Naive thymus-derived CD8-positive, alpha-beta T cell (primary cell): ENCODE data around the gene SAPCD2. TPM values are rescaled to one million over a fixed set of nuclear protein-coding genes. Genes with fewer than 3 reads are reported as not detected.
A peak's percentile ranks its signal among the peaks of the same experiment; 100 is the strongest.
"Not testable (repeated sequence)": the region's sequence is repeated elsewhere in the genome, so short reads cannot be mapped to it uniquely, and the experiment has no call there.

ENCODE experiments used
- ATAC-seq, 2 donors: fragments of 150-1000 bp; cut with Tn5 transposase in 1 of 2; sonication (Bioruptor Pico), chemical (Tn5 transposase) in 1 of 2; 1 replicate in 1 of 2; 2 replicates in 1 of 2; pipeline ENCODE4 v1.10.0; 2021; ENCODE audit warnings: mild to moderate bottlenecking in 2 of 2, moderate library complexity in 2 of 2
- POLR2A ChIA-PET: fragments of 350-600 bp; sonication (Branson Sonifier 250); formaldehyde crosslinking; loops from one replicate; lab custom pipeline; 2021; ENCODE audit warnings: antibody characterized with exemption; lab: Charles Lee
- DNase-seq, 10 donors: peaks; one replicate each; pipeline versions ENCODE4 v3.0.0 to v3.0.0-alpha.2; 2020 to 2022
- H3K27ac Mint-ChIP-seq, 10 donors: one replicate each; pipeline ENCODE4 v1.8.0; 2020 to 2022; ENCODE audit warnings: mild to moderate bottlenecking in 10 of 10, mixed read lengths in 10 of 10, moderate library complexity in 4 of 10, inconsistent platforms in 1 of 10
- H3K27me3 Mint-ChIP-seq, 5 donors: one replicate each; pipeline ENCODE4 v1.8.0; 2021 to 2022; ENCODE audit warnings: mixed read lengths in 5 of 5
- H3K36me3 Mint-ChIP-seq, 3 donors: one replicate each; pipeline ENCODE4 v1.8.0; 2020 to 2022; ENCODE audit warnings: mixed read lengths in 3 of 3, mild to moderate bottlenecking in 2 of 3, inconsistent platforms in 1 of 3
- H3K4me1 Mint-ChIP-seq, 4 donors: one replicate each; pipeline ENCODE4 v1.8.0; 2021 to 2022; ENCODE audit warnings: mixed read lengths in 4 of 4
- H3K4me3 Mint-ChIP-seq, 10 donors: one replicate each; pipeline ENCODE4 v1.8.0; 2020 to 2022; ENCODE audit warnings: mild to moderate bottlenecking in 10 of 10, mixed read lengths in 10 of 10, moderate library complexity in 6 of 10, inconsistent platforms in 1 of 10
- H3K9me3 Mint-ChIP-seq, 9 donors: one replicate each; pipeline ENCODE4 v1.8.0; 2020 to 2022; ENCODE audit warnings: mixed read lengths in 9 of 9, mild to moderate bottlenecking in 3 of 9, inconsistent platforms in 1 of 9, moderate library complexity in 1 of 9
- polyA plus RNA-seq, 3 donors: library from polyadenylated mRNA; unstranded; fragments of 300-500 nt; fragmentation: Illumina TruSeq; gene quantifications; one replicate each; pipeline ENCODE4 v1.2.3, GENCODE V29; 2021
- total RNA-seq, 8 experiments: library from RNA in 2 of 8; stranded (reverse) in 2 of 8; gene quantifications; one replicate each; pipeline ENCODE4 v1.2.3 and lab custom pipeline; 2021 to 2026

The SAPCD2 gene
- total and polyA plus RNA-seq, 5 experiments from 2014 or later, result 0.23 to 0.44 (median 0.27) TPM; not detected in 1

DNA sequence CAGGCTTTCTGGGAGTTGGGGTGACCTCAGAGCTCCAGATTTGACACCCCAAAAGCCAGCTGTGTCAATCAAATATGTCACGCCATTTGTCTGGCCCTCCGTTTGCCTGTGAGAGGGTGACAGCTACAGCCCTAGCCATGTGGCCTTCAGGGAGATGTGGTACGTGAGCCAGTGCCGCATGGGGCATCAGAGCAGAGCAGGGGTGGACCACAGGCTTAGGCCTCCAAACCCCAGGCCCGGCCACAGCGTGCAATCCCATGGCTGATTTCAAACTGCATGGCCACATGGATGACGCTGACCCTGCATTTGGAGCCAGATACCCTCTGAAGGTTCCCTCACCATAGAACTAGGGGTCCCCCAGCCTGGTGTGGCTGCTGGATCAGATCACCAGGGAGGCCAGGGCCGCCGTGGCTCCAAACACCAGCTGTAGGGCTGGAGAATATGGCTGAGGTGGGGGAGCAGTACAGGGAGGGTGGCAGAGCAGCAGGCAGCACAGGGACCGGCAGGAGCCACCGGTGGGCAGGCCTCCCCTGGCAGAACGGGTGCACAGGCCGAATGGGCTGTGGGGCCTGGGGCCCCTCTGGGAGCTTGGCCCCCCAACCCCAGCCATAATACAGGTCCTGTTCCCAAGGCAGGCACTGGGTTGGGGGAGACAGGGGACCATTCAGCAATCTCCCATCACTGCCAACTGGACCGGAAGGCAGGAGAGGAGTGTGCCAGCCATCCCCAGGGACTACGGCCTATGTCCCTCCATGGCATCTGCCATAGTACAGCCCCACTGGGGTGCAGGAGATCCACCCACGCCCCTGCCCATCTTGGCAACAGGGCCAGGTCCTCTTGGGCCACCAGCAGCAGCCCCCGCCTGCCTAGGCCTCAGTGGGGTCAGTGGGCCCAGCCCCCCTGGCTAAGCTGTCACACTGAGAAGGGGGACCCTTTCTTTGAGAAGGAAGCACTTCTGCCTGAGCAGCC, 1.5 kb downstream of the SAPCD2 start:
- Mint-ChIP-seq H3K9me3 (no peaks in the 10 kb centered on the region), H3K27me3 (peaks cover 0 to 8% (median 4%) of the 10 kb centered on the region in 5 donors), H3K36me3 (no peaks in the 10 kb centered on the region), H3K4me3 (peak overlapping the region in 5 of 10 donors; percentile 23 to 53 (median 36)), H3K4me1 (peaks cover 14 to 22% (median 16%) of the 10 kb centered on the region in 4 donors), H3K27ac (peak overlapping the region in 1 of 10 donors; percentile 15)
- ATAC-seq (no peak), DNase-seq (peak in 1 of 10 donors; percentile 57)
- POLR2A ChIA-PET, result interaction anchor here (0.6 to 6.8 kb wide), 10 partner anchors 13 to 261 kb away, joined by 3 to 73 read pairs (median 4); partner anchors contain the start of genes MAN1B1, RABL6 and TUBB4B

DNA sequence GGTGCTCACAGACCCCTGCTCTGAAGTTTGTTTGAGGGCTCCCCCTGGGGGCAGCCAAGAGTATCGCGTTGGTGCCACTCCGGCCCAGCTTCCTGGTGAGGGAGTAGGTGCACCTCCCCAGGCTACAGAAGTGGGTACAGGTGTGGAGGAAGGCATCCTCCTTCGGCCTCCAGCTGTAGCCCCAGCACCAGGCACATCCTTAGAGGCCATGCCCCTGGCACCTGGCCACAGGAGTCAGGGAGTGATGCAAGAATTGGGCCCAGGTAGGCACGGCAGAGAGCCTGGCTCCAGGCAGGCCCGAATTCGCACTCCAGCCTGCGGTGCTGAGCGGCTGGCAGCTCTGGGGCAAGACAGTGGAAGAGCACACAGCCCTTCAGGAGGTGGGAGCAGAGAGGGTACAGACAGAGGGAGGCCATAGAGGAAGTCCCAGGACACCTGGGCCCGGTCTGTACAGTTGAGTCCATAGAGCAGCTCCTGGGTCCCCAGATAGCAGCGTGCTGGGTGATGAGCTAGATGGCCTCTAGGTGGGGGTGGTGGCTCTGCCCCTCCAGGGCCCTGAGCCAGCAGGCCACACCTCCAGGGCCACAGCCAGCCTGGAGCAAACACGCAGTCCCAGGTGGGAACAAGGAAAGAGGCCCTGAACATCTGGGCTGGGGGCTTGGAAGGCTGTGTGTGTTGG, 2.4 kb downstream of the SAPCD2 start:
- POLR2A ChIA-PET, result interaction anchor here (0.6 to 6.8 kb wide), 9 partner anchors 9 to 187 kb away, joined by 3 to 73 read pairs (median 4); partner anchors contain the start of genes C8G, MAN1B1, NELFB and TUBB4B
- peak overlapping the region; percentile 6 to 80 (median 55) for H3K4me3 Mint-ChIP-seq
- DNase-seq (peak; percentile 78 to 91 (median 87)), ATAC-seq (peak; percentile 60 to 67)
- H3K4me1 Mint-ChIP-seq, result peaks cover 11 to 22% (median 16%) of the 10 kb centered on the region in 4 donors
- peak overlapping the region in 8 of 10 donors; percentile 28 to 88 (median 66) for H3K27ac Mint-ChIP-seq
- no peaks in the 10 kb centered on the region for H3K9me3 Mint-ChIP-seq
- no peaks in the 10 kb centered on the region for H3K36me3 Mint-ChIP-seq
- H3K27me3 Mint-ChIP-seq, result peaks cover 0 to 8% (median 4%) of the 10 kb centered on the region in 5 donors

DNA sequence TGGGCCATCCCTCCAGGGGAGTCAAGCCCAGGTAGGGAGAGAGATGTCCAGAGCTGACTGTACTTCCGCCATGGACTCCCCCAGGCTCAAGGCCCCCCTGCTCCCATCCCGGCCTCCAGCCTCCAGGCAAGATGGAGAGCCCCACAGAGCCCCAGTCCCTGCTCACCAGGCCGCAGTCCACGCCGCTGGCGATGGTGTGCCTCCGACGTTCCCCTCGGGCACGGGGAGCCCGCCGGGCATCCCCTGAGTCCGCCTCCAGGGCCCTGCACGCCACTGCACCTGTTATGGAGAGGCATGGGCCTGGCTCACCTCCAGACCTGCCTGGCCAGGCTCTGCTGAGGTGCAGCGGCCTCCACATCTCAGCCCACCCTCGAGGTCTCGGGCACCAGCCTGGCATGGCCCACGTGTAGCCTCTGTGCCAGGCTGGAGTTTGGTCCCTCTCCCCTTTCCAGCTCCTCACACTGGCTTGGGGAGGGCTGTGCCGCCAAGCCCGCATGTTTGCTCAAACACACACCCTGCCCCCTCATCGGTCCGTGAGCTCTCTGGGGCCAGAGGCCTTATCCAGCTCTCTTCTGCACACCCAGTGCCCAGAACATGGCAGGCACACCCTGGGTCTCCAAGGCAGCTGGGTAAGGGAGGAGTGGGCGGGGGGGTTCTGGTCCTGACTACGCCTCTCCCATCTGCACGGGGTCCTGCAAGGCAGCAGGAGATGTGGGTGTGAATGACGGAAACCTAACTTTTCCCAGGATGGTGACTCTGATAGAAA, 4.1 kb downstream of the SAPCD2 start:
- Mint-ChIP-seq H3K27ac (no peak overlapping the region), H3K36me3 (no peaks in the 10 kb centered on the region), H3K4me3 (no peak overlapping the region), H3K4me1 (peaks cover 8 to 20% (median 14%) of the 10 kb centered on the region in 4 donors), H3K27me3 (peaks cover 0 to 8% (median 4%) of the 10 kb centered on the region in 5 donors), H3K9me3 (no peaks in the 10 kb centered on the region)
- DNase-seq (no peak), ATAC-seq (no peak)
- POLR2A ChIA-PET, result interaction anchor here (1.7 to 6.8 kb wide), 2 partner anchors 11 to 20 kb away, joined by 7 to 73 read pairs; partner anchors contain the start of genes MAN1B1 and UAP1L1

- H3K27me3 Mint-ChIP-seq, result peaks cover 0 to 8% (median 4%) of the 10 kb centered on the region in 5 donors
- POLR2A ChIA-PET, result interaction anchor here (1.7 kb wide), 1 partner anchor 12 kb away, joined by 7 read pairs; the partner anchor contains the start of gene UAP1L1
- H3K4me1 Mint-ChIP-seq, result peaks cover 7 to 12% (median 8%) of the 10 kb centered on the region in 4 donors
- ATAC-seq (no peak), DNase-seq (no peak)
- H3K27ac Mint-ChIP-seq, result no peak overlapping the region
- no peak overlapping the region for H3K4me3 Mint-ChIP-seq
- H3K9me3 Mint-ChIP-seq, result no peaks in the 10 kb centered on the region
- H3K36me3 Mint-ChIP-seq, result no peaks in the 10 kb centered on the region
These were observed 4.9 kb downstream of the SAPCD2 start for GRCh38 chr9:137065336-137065967.

- H3K27ac Mint-ChIP-seq, result no peak overlapping the region
- no peaks in the 10 kb centered on the region for H3K36me3 Mint-ChIP-seq
- peaks cover 0 to 8% (median 4%) of the 10 kb centered on the region in 5 donors for H3K27me3 Mint-ChIP-seq
- no peak overlapping the region for H3K4me3 Mint-ChIP-seq
- H3K9me3 Mint-ChIP-seq, result no peaks in the 10 kb centered on the region
- H3K4me1 Mint-ChIP-seq, result peaks cover 6 to 11% (median 7%) of the 10 kb centered on the region in 4 donors
- DNase-seq (peak in 1 of 10 donors; percentile 4), ATAC-seq (no peak)
- POLR2A ChIA-PET, result interaction anchor here (1.0 to 1.7 kb wide), 2 partner anchors 12 to 21 kb away, joined by 3 to 7 read pairs; partner anchors contain the start of gene UAP1L1
These were observed 5.5 kb downstream of the SAPCD2 start for GRCh38 chr9:137064880-137065164.

DNA sequence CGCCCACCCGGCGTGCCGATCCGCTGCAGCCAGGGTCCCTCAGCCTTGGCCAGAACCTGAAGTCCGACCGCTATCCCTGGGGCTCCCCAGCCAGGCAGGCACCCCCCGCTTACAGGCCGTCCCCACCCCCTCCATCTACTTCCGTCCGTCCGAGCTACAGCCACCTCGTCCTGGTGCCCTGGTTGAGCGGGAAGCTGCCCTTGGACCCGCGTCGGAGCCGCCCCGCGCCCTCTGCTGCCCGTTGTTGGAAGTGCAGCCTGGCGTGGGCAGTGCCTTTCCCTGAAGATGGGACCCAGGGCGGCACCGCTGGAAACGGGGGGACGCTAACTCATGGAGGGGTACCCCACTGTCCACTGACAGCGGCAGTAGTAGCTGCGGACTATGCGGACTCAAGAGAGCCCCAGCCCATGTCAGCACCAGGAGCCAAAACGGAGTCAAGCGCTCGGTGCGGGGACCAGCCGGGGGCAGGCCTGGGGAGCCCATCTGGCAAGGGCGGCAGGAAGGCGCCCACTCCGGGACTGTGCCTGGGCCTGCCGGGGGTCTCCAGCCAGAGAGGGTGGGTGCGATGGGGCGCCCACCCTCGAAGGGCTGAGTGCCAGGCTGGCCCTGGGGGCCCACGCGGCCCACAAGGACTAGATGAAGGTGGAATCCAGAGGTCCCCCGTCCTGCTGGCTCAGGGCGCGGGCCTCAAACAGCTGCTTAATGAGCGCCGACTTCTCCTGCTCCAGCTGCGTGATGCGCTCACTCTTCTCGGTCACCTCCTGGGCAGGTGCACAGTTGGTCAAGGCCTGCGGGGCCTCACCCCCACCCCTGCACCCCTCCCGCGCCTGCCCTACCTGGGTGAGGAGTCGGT, 6.1 kb downstream of the SAPCD2 start:
- no peak for ATAC-seq
- H3K27ac Mint-ChIP-seq, result no peak overlapping the region
- no peaks in the 10 kb centered on the region for H3K36me3 Mint-ChIP-seq
- POLR2A ChIA-PET, result interaction anchor here (1.0 to 1.1 kb wide), 2 partner anchors 22 to 116 kb away, joined by 3 read pairs; no protein-coding TSS in a partner anchor
- H3K9me3 Mint-ChIP-seq, result no peaks in the 10 kb centered on the region
- H3K4me3 Mint-ChIP-seq, result no peak overlapping the region
- DNase-seq, result peak in 7 of 10 donors; percentile 46 to 57 (median 50)
- peaks cover 0 to 8% (median 4%) of the 10 kb centered on the region in 5 donors for H3K27me3 Mint-ChIP-seq
- H3K4me1 Mint-ChIP-seq, result peaks cover 6 to 11% (median 7%) of the 10 kb centered on the region in 4 donors

GRCh38 chr9:137063311-137064026, 6.9 kb downstream of the SAPCD2 start:
- Mint-ChIP-seq H3K4me3 (no peak overlapping the region), H3K4me1 (peaks cover 6 to 11% (median 7%) of the 10 kb centered on the region in 4 donors), H3K36me3 (no peaks in the 10 kb centered on the region), H3K27ac (no peak overlapping the region), H3K9me3 (no peaks in the 10 kb centered on the region), H3K27me3 (peaks cover 0 to 8% (median 4%) of the 10 kb centered on the region in 5 donors)
- POLR2A ChIA-PET, result interaction anchor here (1.1 kb wide), 1 partner anchor 116 kb away, joined by 3 read pairs; no protein-coding TSS in a partner anchor
- ATAC-seq (no peak), DNase-seq (no peak)

DNA sequence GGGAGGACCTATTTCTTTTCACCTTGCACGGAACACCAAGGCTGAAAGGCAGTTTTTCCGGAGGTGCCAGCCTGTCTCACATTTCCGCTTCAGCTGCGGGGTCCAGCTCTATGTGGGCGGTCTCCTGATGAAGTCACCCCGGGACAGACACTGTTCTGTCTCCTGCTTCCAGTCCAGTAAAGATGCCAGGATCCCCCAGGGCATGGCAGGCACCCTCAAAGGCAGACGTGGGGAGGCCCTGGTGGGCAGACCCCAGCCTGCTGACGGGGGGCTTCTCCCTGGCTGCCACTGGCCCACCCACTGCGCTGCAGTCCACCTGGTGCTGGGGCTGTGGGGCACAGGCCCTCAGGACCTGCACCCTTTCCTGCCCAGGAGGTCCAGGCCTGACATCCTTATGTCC, 7.6 kb downstream of the SAPCD2 start:
- H3K27me3 Mint-ChIP-seq, H3K27ac Mint-ChIP-seq, ATAC-seq, H3K36me3 Mint-ChIP-seq, H3K9me3 Mint-ChIP-seq, H3K4me1 Mint-ChIP-seq, H3K4me3 Mint-ChIP-seq, DNase-seq, POLR2A ChIA-PET: not testable (repeated sequence)

GRCh38 chr9:137062384-137062783, 8.0 kb downstream of the SAPCD2 start:
- no peak overlapping the region for H3K27ac Mint-ChIP-seq
- no peaks in the 10 kb centered on the region for H3K36me3 Mint-ChIP-seq
- ATAC-seq (no peak), DNase-seq (no peak)
- H3K4me1 Mint-ChIP-seq, result peaks cover 0 to 6% (median 3%) of the 10 kb centered on the region in 4 donors
- H3K9me3 Mint-ChIP-seq, result no peaks in the 10 kb centered on the region
- H3K27me3 Mint-ChIP-seq, result peaks cover 0 to 3% (median 0%) of the 10 kb centered on the region in 5 donors
- H3K4me3 Mint-ChIP-seq, result no peak overlapping the region
- POLR2A ChIA-PET, result no interaction called here

DNA sequence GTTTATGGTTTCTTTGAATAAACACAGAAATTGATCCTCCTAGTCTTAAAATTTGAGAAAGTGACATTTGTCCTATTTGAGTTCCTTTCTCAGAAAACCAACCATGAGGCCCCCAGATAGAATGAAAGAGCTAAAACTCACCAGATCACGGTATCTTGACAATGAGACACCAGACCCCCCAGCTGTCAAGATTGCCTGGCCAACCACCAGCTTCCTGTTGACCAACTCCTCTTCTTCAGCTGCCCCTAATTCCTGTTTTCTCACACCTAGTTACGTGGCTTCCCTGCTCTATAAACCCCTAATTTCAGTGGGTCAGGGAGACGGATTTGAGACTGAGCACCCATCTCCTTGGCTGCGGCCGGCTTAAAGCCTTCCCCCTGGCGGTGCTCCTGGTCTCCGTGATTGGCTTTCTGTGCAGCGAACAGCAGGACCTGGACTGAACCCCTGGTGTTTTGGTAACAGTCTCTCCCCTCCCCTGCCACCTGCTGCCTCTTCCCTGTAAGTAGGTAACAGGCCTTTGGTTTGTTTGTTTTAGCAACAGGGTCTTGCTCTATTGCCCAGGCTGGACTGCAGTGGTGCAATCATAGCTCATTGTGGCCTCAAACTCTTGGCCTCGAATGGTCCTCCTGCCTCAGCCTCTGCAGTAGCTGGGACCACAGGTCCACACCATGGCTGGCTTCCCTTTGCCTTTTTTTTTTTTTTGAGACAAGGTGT, 11.7 kb downstream of the SAPCD2 start:
- ATAC-seq (no peak), DNase-seq (no peak)
- H3K27me3 Mint-ChIP-seq, result no peaks in the 10 kb centered on the region
- POLR2A ChIA-PET, result interaction anchor here (0.9 kb wide), 1 partner anchor 12 kb away, joined by 6 read pairs; the partner anchor contains the start of gene SAPCD2
- H3K4me3 Mint-ChIP-seq, result peak overlapping the region in 1 of 10 donors; percentile 20
- H3K36me3 Mint-ChIP-seq, result no peaks in the 10 kb centered on the region
- H3K9me3 Mint-ChIP-seq, result no peaks in the 10 kb centered on the region
- no peak overlapping the region for H3K27ac Mint-ChIP-seq
- no peaks in the 10 kb centered on the region for H3K4me1 Mint-ChIP-seq
